SK-N-SH (cell line): ENCODE measurements around the gene STC2. TPM values are rescaled to one million over a fixed set of nuclear protein-coding genes. Genes with fewer than 3 reads are reported as not detected.

ENCODE experiments used
- CTCF ChIA-PET: fragments of 300-600, 350-600 bp; formaldehyde crosslinking; extraction: SDS; loops from one replicate; lab custom pipeline; 2021; lab: Yijun Ruan, JAX
- POLR2A ChIA-PET: fragments of 350-600 bp; sonication (Branson Sonifier 250); formaldehyde crosslinking; extraction: SDS; loops from one replicate; lab custom pipeline; 2020; ENCODE audit warnings: antibody characterized with exemption, inconsistent platforms; lab: Yijun Ruan, JAX
- DNase-seq: peaks from one replicate; pipeline ENCODE4 v3.0.0; 2012
- H2AFZ ChIP-seq: fragments of 200-600 bp; sonication (generic); 2 replicates; pipeline ENCODE4 v1.8.1; 2016; ENCODE audit warnings: antibody characterized with exemption, mild to moderate bottlenecking, low read depth
- H3F3A ChIP-seq: fragments of 200-600 bp; sonication (generic); replicated peaks from 2 replicates; pipeline ENCODE3; 2016; ENCODE audit warnings: antibody characterized with exemption, mild to moderate bottlenecking; ENCODE audit not compliant: insufficient read depth
- H3K27ac ChIP-seq, 2 experiments: fragments of 200-500 bp in 1 of 2; fragments of 200-600 bp in 1 of 2; sonication (Bioruptor generic) in 1 of 2; sonication (generic), shearing (Covaris generic) in 1 of 2; 2 replicates each; pipeline versions ENCODE4 v1.5.1 to v1.6.1; 2014 to 2016; ENCODE audit warnings: low read depth in 2 of 2, inconsistent platforms in 1 of 2, low read length in 1 of 2, mild to moderate bottlenecking in 1 of 2, mixed read lengths in 1 of 2
- H3K27me3 ChIP-seq: fragments of 200-600 bp; sonication (generic), shearing (Covaris generic); 2 replicates; pipeline ENCODE4 v1.6.1; 2016; ENCODE audit warnings: mixed run types; ENCODE audit not compliant: insufficient read depth
- H3K36me3 ChIP-seq, 2 experiments: fragments of 200-500 bp in 1 of 2; fragments of 200-600 bp in 1 of 2; sonication (Bioruptor generic) in 1 of 2; sonication (generic) in 1 of 2; replicated peaks in 1 of 2; 2 replicates each; pipeline versions ENCODE3 to v1.5.1; 2014 to 2016; ENCODE audit warnings: low read length in 1 of 2, mild to moderate bottlenecking in 1 of 2; ENCODE audit not compliant: insufficient read depth in 2 of 2, control insufficient read depth in 1 of 2
- H3K4me1 ChIP-seq, 2 experiments: fragments of 200-500 bp in 1 of 2; fragments of 200-600 bp in 1 of 2; sonication (Bioruptor generic) in 1 of 2; sonication (generic), shearing (Covaris generic) in 1 of 2; 2 replicates each; pipeline versions ENCODE4 v1.5.1 to v1.6.1; 2014 to 2016; ENCODE audit warnings: low read depth in 1 of 2, low read length in 1 of 2, mixed run types in 1 of 2; ENCODE audit not compliant: insufficient read depth in 2 of 2, control insufficient read depth in 1 of 2
- H3K4me2 ChIP-seq: fragments of 200-600 bp; sonication (generic), shearing (Covaris generic); 2 replicates; pipeline ENCODE4 v1.6.1; 2017; ENCODE audit warnings: mixed run types
- H3K4me3 ChIP-seq, 2 experiments: fragments of 200-500 bp in 1 of 2; fragments of 200-600 bp in 1 of 2; sonication (Bioruptor generic) in 1 of 2; sonication (generic), shearing (Covaris generic) in 1 of 2; 2 replicates each; pipeline versions ENCODE4 v1.5.1 to v1.8.1; 2014 to 2016; ENCODE audit warnings: low read depth in 2 of 2, inconsistent platforms in 1 of 2, low read length in 1 of 2, mild to moderate bottlenecking in 1 of 2, mixed read lengths in 1 of 2, moderate library complexity in 1 of 2
- H3K79me2 ChIP-seq: fragments of 200-600 bp; sonication (generic); 2 replicates; pipeline ENCODE4 v1.8.1; 2017; ENCODE audit warnings: mild to moderate bottlenecking; ENCODE audit not compliant: insufficient read depth
- H3K9ac ChIP-seq: fragments of 200-600 bp; sonication (generic); 2 replicates; pipeline ENCODE4 v1.6.1; 2017; ENCODE audit warnings: mixed run types
- H3K9me2 ChIP-seq: fragments of 200-600 bp; sonication (generic); 2 replicates; pipeline ENCODE4 v1.6.1; 2017; ENCODE audit warnings: mixed run types
- H3K9me3 ChIP-seq: fragments of 200-600 bp; sonication (generic); 2 replicates; pipeline ENCODE4 v1.6.1; 2017; ENCODE audit warnings: mixed run types, mild to moderate bottlenecking, moderate library complexity
- H4K20me1 ChIP-seq: fragments of 200-600 bp; sonication (generic); 2 replicates; pipeline ENCODE4 v1.6.1; 2017; ENCODE audit warnings: mild to moderate bottlenecking, mixed run types; ENCODE audit not compliant: insufficient read depth
- ELF1 ChIP-seq: IDR thresholded peaks from 2 replicates; pipeline ENCODE4 v1.4.0; 2012
- EZH2phosphoT487 ChIP-seq: fragments of 200-600 bp; sonication (generic); IDR thresholded peaks from 2 replicates; pipeline ENCODE4 v1.6.1; 2017; ENCODE audit warnings: low read depth, mixed run types, mild to moderate bottlenecking, antibody characterized with exemption, moderate library complexity, borderline replicate concordance
- FOXM1 ChIP-seq: IDR thresholded peaks from 2 replicates; pipeline ENCODE4 v1.4.0; 2012; ENCODE audit warnings: low read depth, mild to moderate bottlenecking
- GABPA ChIP-seq: IDR thresholded peaks from 2 replicates; pipeline ENCODE4 v1.4.0; 2012; ENCODE audit warnings: low read depth, mild to moderate bottlenecking
- GATA2 ChIP-seq: sonication (generic); formaldehyde crosslinking; IDR thresholded peaks from 2 replicates; pipeline ENCODE4 v1.5.0; 2020; ENCODE audit warnings: mild to moderate bottlenecking, missing genetic modification reagents
- MEF2A ChIP-seq: IDR thresholded peaks from 2 replicates; pipeline ENCODE4 v1.4.0; 2012; ENCODE audit warnings: low read depth, borderline replicate concordance
- MXI1 ChIP-seq: IDR thresholded peaks from 2 replicates; pipeline ENCODE4 v1.6.1; 2012; ENCODE audit warnings: mild to moderate bottlenecking, low read depth, low read length, improper control_type of control experiment
- NRF1 ChIP-seq: IDR thresholded peaks from 2 replicates; pipeline ENCODE4 v1.6.1; 2012; ENCODE audit warnings: low read depth, mild to moderate bottlenecking, low read length
- POLR2AphosphoS5 ChIP-seq: IDR thresholded peaks from 2 replicates; pipeline ENCODE4 v1.6.1; 2012; ENCODE audit warnings: low read depth, low read length
- RAD21 ChIP-seq: IDR thresholded peaks from 2 replicates; pipeline ENCODE4 v1.6.1; 2012; ENCODE audit warnings: mild to moderate bottlenecking, low read length
- RFX5 ChIP-seq: IDR thresholded peaks from 2 replicates; pipeline ENCODE4 v1.6.1; 2012; ENCODE audit warnings: mild to moderate bottlenecking, improper control_type of control experiment, low read length
- RXRA ChIP-seq: IDR thresholded peaks from 2 replicates; pipeline ENCODE4 v1.4.0; 2012; ENCODE audit warnings: low read depth, mild to moderate bottlenecking, borderline replicate concordance
- SIN3A ChIP-seq: IDR thresholded peaks from 2 replicates; pipeline ENCODE4 v1.6.1; 2012; ENCODE audit warnings: low read depth, mild to moderate bottlenecking, low read length, moderate library complexity, borderline replicate concordance
- TAF1 ChIP-seq: IDR thresholded peaks from 2 replicates; pipeline ENCODE4 v1.6.1; 2012; ENCODE audit warnings: low read depth, mild to moderate bottlenecking, low read length, moderate library complexity, borderline replicate concordance
- WGBS: methylation state at CpG from one replicate; pipeline ENCODE4 v1.1.6; 2017; ENCODE audit warnings: low lambda C conversion rate; 5-methylcytosine and 5-hydroxymethylcytosine counted together
- polyA plus RNA-seq, 3 experiments: library from polyadenylated mRNA; depleted of rRNA; stranded (reverse); fragments of >200 nt; gene quantifications; 2 replicates each; pipeline ENCODE4 v1.2.3, GENCODE V29; 2012
- TF ChIP-seq, protein P1 (sequence below): fragments of 150-350 bp; IDR thresholded peaks from 2 replicates; pipeline ENCODE4 v1.6.1; 2017; ENCODE audit warnings: antibody characterized with exemption, low read length, low read depth, borderline replicate concordance
- TF ChIP-seq, protein P2 (sequence below): IDR thresholded peaks from 2 replicates; pipeline ENCODE4 v1.6.1; 2012; ENCODE audit warnings: mild to moderate bottlenecking, low read depth, low read length, moderate library complexity
- TF ChIP-seq, protein P3 (sequence below): IDR thresholded peaks from 2 replicates; pipeline ENCODE4 v1.4.0; 2012; ENCODE audit warnings: low read depth

STC2 gene
- polyA plus RNA-seq, 1 of the 3 experiments (the other 2 are of a cell fraction), result 5.9 TPM

DNA sequence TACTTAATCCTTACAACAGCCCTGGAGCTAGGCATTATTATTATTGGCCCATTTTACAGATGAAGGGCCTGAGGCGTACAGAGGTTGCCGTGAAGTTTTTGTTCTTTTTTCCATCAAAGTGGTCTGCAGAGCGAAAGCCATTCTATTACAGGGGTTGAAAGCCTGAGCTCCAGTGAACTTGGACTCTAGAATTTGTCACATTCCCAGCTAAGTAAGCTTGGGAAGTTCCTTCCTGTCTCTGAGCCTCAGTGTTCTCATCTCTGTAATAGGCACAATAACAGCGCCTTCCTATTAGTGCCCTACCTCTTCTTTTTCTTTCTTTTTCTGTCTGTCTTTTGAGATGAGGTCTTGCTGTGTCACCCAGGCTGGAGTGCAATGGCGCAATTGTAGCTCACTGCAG lies 49.0 kb downstream of the STC2 start:
- peaks cover 0 to 7% of the 10 kb centered on the region in 2 experiments; a peak in 1 of 4 replicates for H3K4me1 ChIP-seq

DNA sequence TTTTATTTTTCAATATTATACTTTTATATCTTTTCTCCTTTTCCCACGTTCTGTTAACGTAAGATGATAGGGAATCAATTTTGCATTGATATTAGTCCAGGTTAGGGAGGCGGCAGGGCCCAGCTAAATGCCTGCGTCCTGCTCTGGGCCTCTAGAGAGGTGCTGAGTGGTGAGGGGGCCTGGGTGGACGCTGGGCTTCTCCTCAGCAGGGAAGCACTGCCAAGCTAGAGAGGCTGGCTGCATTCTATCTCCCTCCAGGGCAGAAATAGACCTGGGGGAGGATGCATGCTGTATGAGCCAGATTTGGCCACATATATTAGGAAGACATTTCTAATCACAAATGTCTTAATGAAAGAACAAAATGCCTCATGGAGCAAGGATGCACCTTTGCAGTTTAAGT lies 49.6 kb downstream of the STC2 start:
- TF ChIP-seq EZH2phosphoT487, result no peak
- ChIA-PET CTCF (interaction anchor here (1.0 to 1.3 kb wide), 2 partner anchors 15 to 295 kb away, joined by 3 to 5 read pairs; no protein-coding TSS in a partner anchor), POLR2A (no interaction called here)
- no peak overlapping the region for H3K4me2 ChIP-seq
- H3K27ac ChIP-seq, result no peak overlapping the region
- 52% methylated on average over 5 of the region's 5 CpGs for WGBS
- no peak overlapping the region for H3K9ac ChIP-seq
- H2AFZ ChIP-seq, result no peak overlapping the region
- H3F3A ChIP-seq, result no peaks in the 10 kb centered on the region
- H4K20me1 ChIP-seq, result no peaks in the 10 kb centered on the region
- no peak for DNase-seq
- H3K4me1 ChIP-seq, result peaks cover 0 to 2% of the 10 kb centered on the region in 2 experiments; a peak in 1 of 4 replicates
- H3K9me2 ChIP-seq, result no peaks in the 10 kb centered on the region
- no peaks in the 10 kb centered on the region for H3K27me3 ChIP-seq
- H3K9me3 ChIP-seq, result peaks cover 5% of the 10 kb centered on the region; the same call in 1 of the 2 replicates
- no peak overlapping the region for H3K4me3 ChIP-seq
- H3K36me3 ChIP-seq, result no peaks in the 10 kb centered on the region
- H3K79me2 ChIP-seq, result no peaks in the 10 kb centered on the region

More for the DNA sequence above, 49.0 kb downstream of the STC2 start:
- H3K27ac ChIP-seq, result no peak overlapping the region
- no peak overlapping the region for H3K9ac ChIP-seq
- H3K4me3 ChIP-seq, result no peak overlapping the region
- H3K36me3 ChIP-seq, result no peaks in the 10 kb centered on the region
- no peak for DNase-seq
- WGBS, result 85% methylated on average over 5 of the region's 5 CpGs
- no peaks in the 10 kb centered on the region for H3F3A ChIP-seq
- no peaks in the 10 kb centered on the region for H3K27me3 ChIP-seq
- no peaks in the 10 kb centered on the region for H3K9me2 ChIP-seq
- CTCF ChIA-PET, result interaction anchor here (0.7 to 1.3 kb wide), 3 partner anchors 15 to 295 kb away, joined by 3 to 5 read pairs (median 3); no protein-coding TSS in a partner anchor
- peaks cover 5% of the 10 kb centered on the region; the same call in 1 of the 2 replicates for H3K9me3 ChIP-seq
- POLR2A ChIA-PET, result no interaction called here
- H4K20me1 ChIP-seq, result no peaks in the 10 kb centered on the region
- H3K4me2 ChIP-seq, result no peak overlapping the region
- H3K79me2 ChIP-seq, result no peaks in the 10 kb centered on the region
- TF ChIP-seq, protein P1, sequence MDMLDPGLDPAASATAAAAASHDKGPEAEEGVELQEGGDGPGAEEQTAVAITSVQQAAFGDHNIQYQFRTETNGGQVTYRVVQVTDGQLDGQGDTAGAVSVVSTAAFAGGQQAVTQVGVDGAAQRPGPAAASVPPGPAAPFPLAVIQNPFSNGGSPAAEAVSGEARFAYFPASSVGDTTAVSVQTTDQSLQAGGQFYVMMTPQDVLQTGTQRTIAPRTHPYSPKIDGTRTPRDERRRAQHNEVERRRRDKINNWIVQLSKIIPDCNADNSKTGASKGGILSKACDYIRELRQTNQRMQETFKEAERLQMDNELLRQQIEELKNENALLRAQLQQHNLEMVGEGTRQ, result no peak
- TF ChIP-seq RAD21, result no peak
- TF ChIP-seq SIN3A, result no peak
- TF ChIP-seq MXI1, result no peak
- TF ChIP-seq, protein P2, sequence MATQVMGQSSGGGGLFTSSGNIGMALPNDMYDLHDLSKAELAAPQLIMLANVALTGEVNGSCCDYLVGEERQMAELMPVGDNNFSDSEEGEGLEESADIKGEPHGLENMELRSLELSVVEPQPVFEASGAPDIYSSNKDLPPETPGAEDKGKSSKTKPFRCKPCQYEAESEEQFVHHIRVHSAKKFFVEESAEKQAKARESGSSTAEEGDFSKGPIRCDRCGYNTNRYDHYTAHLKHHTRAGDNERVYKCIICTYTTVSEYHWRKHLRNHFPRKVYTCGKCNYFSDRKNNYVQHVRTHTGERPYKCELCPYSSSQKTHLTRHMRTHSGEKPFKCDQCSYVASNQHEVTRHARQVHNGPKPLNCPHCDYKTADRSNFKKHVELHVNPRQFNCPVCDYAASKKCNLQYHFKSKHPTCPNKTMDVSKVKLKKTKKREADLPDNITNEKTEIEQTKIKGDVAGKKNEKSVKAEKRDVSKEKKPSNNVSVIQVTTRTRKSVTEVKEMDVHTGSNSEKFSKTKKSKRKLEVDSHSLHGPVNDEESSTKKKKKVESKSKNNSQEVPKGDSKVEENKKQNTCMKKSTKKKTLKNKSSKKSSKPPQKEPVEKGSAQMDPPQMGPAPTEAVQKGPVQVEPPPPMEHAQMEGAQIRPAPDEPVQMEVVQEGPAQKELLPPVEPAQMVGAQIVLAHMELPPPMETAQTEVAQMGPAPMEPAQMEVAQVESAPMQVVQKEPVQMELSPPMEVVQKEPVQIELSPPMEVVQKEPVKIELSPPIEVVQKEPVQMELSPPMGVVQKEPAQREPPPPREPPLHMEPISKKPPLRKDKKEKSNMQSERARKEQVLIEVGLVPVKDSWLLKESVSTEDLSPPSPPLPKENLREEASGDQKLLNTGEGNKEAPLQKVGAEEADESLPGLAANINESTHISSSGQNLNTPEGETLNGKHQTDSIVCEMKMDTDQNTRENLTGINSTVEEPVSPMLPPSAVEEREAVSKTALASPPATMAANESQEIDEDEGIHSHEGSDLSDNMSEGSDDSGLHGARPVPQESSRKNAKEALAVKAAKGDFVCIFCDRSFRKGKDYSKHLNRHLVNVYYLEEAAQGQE, result no peak
- TF ChIP-seq MEF2A, result no peak
- no peak for TF ChIP-seq GATA2
- TF ChIP-seq, protein P3, sequence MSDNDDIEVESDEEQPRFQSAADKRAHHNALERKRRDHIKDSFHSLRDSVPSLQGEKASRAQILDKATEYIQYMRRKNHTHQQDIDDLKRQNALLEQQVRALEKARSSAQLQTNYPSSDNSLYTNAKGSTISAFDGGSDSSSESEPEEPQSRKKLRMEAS, result no peak
- TF ChIP-seq TAF1, result no peak
- TF ChIP-seq RFX5, result no peak
- TF ChIP-seq GABPA, result no peak
- no peak for TF ChIP-seq FOXM1
- TF ChIP-seq ELF1, result no peak
- TF ChIP-seq POLR2AphosphoS5, result no peak
- no peak for TF ChIP-seq RXRA
- no peak for TF ChIP-seq NRF1
- no peak overlapping the region for H2AFZ ChIP-seq
